HG03060 (cell line): ENCODE results near the gene WDR4.
"Not testable (repeated sequence)": the region's sequence is repeated elsewhere in the genome, so short reads cannot be mapped to it uniquely, and the experiment has no call there.

Source experiments
- ATAC-seq: cut with Tn5 transposase; IDR thresholded peaks from one replicate; pipeline ENCODE4 v1.9.1; 2021; ENCODE audit warnings: low read depth, moderate number of reproducible peaks; ENCODE audit not compliant: unreplicated experiment

WDR4 gene

GRCh38 chr21:42841916-42842655, 37.3 kb downstream of the WDR4 start:
- not testable (repeated sequence) for ATAC-seq

- no peak for ATAC-seq
Measured at GRCh38 chr21:42841156-42841915, 38.0 kb downstream of the WDR4 start.

GRCh38 chr21:42840411-42841155, 38.8 kb downstream of the WDR4 start:
- ATAC-seq = no peak

- ATAC-seq = no peak
Measured at GRCh38 chr21:42839271-42840231, 39.8 kb downstream of the WDR4 start.

GRCh38 chr21:42838212-42838690, 41.1 kb downstream of the WDR4 start:
- ATAC-seq = not testable (repeated sequence)

GRCh38 chr21:42837421-42838211, 41.7 kb downstream of the WDR4 start:
- ATAC-seq = no peak

GRCh38 chr21:42836767-42837301, 42.5 kb downstream of the WDR4 start:
- ATAC-seq = no peak

- no peak for ATAC-seq
Measured at GRCh38 chr21:42836402-42836666, 43.0 kb downstream of the WDR4 start.

- ATAC-seq = no peak
Measured at GRCh38 chr21:42835611-42836401, 43.5 kb downstream of the WDR4 start.

- no peak for ATAC-seq
Measured at GRCh38 chr21:42835211-42835610, 44.1 kb downstream of the WDR4 start.

- no peak for ATAC-seq
Measured at GRCh38 chr21:42834726-42835191, 44.6 kb downstream of the WDR4 start.

- no peak for ATAC-seq
Measured at GRCh38 chr21:42833859-42834725, 45.2 kb downstream of the WDR4 start.

GRCh38 chr21:42833439-42833815, 45.9 kb downstream of the WDR4 start:
- no peak for ATAC-seq

- ATAC-seq = not testable (repeated sequence)
Measured at GRCh38 chr21:42832321-42832630, 47.1 kb downstream of the WDR4 start.

GRCh38 chr21:42830456-42831455, 48.6 kb downstream of the WDR4 start:
- no peak for ATAC-seq

GRCh38 chr21:42829954-42830353, 49.4 kb downstream of the WDR4 start:
- ATAC-seq = no peak
